GM18526 (cell line): ENCODE results near the gene PHKB.

ENCODE experiments used
- POLR2A ChIP-seq: IDR thresholded peaks from 3 replicates; pipeline ENCODE4 v1.6.1; 2011; ENCODE audit not compliant: insufficient read length; ENCODE audit errors: extremely low read depth

PHKB gene

DNA sequence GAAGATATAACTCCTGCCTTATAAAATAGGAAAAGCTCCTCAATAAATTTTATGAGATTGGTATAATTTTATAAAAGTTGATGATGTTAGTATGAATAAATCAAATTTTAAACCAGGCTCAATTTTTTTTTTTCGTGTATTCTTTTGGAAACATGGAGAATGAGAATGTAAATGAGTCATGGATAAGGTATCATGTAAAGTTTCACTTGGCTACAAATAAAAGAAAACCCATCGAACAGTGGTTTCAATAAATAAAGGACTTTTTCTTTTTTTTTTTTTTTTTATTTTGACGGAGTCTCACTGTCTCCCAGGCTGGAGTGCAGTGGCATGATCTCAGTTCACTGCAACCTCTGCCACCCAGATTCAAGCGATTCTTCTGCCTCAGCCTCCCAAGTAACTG lies 67.3 kb downstream of the PHKB start:
- no peak for TF ChIP-seq POLR2A

DNA sequence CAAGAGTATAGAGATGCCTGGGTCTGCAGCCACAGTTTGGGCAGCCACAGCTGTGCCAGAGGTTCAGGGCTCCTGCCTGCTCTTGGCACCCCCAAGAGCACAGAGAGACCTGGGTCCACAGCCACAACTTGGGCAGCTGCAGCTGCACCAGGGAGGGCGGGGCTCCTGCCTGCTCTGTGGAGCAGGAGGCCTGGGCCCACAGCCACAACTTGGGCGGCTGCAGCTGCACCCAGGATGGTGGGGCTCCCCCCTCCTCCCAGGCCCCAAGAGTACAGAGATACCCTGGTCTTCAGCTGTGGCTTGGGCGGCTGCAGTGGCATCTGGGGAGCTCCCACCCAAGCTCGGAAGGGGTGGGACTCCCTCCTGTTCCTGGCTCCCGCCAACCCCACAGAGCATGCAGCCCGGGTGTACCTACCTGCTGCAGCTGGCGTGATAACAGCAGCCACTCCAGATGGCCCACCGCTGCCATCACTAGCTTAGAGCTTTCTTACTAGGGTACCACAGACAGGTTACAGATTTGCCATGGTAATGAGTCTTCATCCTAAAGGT lies 72.7 kb downstream of the PHKB start:
- no peak for TF ChIP-seq POLR2A

DNA sequence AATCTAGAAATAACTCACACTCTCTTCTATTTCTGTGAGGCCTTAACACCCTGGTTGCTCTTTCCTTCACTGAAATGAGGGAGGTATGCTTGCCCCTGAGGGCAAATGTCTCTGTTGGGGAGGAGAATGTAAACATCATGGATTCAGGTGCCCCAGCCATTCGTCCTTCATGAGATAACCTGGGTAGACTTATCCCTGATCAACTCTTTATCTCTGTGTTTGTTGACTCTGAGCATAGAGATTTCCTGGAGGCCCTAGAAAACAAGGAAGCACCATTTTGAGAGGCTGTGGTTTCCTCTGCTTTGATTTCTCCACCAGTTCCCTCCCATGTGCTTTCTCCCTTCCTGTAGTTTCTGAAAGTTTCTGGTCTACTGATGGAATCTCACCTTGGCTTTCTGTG lies 77.3 kb downstream of the PHKB start:
- TF ChIP-seq POLR2A, result no peak

DNA sequence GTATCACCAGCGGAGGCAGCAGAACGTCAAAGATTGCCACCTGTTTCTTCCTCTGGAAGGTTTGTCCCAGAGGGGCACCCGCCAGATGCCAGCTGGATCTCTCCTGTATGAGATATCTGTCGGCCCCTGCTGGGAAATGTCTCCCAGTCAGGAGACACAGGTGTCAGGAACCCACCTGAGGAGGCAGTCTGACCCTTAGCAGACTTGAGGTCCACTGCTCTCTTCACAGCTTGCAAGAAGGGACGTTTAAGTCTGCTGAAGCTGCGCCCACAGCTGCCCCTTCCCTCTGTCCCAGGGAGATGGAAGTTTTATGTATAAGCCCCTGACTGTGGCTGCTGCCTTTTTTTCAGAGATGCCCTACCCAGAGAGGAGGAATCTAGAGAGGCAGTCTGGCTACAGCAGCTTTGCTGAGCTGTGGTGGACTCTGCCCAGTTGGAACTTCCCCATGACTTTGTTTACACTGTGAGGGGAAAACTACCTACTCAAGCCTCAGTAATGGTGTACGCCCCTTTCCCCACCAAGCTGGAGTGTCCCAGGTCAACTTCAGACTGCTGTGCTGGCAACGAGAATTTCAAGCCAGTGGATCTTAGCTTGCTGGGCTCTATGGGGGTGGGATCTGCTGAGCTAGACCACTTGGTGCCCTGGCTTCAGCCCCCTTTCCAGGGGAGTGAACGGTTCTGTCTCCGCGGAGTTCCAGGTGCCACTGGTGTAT lies 92.9 kb downstream of the PHKB start:
- TF ChIP-seq POLR2A, result no peak

DNA sequence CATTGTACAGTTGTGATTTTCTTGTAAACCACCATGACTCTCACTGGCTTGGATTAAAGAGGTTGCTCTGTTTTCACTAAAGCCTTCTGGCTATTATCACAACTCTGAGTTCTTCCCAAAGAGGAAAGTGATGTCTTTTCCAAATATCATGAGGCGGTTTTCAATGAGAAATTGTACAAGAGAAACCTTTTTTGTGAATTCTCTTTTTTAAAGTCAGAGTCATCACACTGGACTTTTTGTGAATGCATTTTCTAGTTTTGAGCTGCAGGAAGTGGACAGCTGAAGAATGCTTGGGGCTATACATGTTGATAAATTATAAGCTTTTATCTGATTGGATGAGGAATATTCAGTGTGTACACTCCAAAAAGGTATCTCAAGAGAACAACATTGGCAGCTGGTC lies 100.2 kb downstream of the PHKB start:
- no peak for TF ChIP-seq POLR2A

DNA sequence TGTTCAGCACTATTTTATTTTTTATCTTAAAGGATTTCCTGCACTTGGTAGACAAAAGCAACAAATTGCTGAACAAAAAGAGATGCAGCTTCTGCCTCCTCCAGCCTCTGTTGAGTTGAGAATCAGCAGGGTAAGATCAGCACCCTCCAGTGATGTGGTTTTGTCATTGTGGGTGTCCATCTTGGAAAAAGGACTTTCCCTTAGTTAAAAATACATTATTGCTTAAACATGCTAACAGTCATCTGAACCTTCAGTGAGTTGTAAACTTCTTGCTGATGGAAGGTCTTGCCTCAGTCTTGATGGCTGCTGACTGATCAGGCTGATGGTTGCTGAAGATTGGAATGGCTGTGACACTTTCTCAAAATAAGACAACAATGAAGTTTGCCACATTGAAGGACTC lies 101.2 kb downstream of the PHKB start:
- no peak for TF ChIP-seq POLR2A

DNA sequence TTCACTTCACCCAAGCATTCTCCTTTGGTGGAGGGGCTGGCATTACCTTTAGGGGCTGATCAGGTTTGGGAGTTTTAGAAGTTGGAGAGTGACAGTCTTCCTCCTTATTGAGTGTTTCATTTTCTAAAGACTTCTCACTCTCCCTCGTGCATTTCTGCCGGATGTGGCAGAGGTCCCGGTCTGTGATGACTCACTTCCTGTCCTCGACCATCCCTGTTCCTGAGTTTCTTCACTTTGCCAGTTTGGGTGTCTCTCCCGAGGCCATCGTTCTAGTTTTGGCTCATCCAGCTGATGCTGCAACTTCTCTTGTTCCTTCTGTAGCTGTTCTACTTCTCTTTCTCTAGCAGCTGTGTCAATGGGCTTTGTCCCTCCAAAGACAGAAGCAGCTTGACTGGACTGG lies 104.3 kb downstream of the PHKB start:
- no peak for TF ChIP-seq POLR2A

DNA sequence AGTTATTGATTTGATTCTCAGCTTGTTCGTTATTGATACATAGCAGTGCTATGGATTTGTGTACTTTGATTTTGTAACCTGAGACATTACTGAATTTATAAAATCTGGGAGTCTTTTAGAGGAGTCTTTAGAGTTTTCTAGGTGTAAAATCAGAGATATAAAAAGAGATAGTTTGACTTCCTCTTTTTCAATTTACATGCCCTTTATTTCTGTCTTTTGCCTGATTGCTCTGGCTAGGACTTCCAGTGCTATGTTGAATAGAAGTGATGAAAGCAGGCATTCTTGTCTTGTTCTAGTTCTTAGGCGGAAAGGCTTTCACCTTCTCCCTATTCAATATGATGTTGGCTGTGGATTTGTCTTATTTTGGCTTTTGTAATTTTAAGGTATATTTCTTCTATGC lies 106.2 kb downstream of the PHKB start:
- TF ChIP-seq POLR2A, result no peak

DNA sequence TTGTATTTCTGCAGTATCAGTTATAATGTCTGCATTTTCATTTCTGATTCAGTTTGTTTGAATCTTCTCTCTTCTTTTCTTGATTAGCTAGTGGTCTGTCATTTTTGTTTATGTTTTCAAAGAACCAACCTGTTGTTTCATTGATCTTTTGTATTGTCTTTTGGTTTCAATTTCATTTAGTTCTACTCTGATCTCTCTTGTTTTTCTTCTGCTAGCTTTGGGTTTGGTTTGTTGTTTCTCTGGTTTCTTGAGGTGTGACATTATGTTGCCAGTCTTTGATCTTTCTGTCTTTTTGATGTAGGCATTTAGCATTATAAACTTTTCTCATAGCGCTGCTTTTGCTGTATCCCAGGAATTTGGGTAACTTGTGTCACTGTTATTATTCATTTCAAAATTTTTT lies 107.2 kb downstream of the PHKB start:
- TF ChIP-seq POLR2A, result no peak

DNA sequence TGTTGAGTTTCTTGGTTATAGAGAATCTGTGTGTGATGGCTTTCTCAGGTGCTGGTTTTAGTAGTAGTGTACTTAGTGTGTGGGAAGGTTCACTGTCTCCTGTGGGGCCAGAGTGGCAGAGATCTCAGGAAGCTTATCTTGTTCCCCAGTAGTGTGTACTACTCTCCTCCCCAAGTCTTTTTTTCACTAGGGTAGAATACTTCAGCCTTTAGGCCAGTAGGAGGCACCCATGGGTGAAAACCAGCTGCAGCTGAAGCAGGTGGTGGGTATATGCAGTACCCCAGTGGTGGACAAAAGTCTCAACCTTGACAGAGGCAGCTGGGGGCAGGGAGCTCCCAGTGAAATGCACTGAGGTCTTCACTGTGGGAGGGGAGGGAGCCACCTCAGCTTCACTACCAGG lies 109.9 kb downstream of the PHKB start:
- TF ChIP-seq POLR2A, result no peak

DNA sequence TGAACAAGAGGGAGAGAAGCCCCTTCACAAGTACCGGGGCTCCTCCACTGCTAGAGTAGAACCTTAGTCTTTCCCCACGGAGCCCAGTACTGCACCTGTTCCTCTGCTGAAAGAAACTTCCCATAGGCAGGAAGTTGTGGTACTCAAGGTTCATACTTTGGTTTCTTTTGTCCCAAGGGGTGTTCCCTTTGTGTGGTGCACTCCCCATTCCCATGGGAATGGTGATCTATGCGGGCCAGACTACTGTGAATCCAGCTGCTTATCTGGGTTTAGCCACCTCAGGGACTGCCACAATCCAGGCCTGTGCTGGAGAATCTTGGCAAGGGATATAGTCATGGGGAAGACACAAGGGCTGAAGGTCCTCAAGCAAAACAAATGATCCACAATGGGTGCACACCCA lies 110.6 kb downstream of the PHKB start:
- TF ChIP-seq POLR2A, result no peak

DNA sequence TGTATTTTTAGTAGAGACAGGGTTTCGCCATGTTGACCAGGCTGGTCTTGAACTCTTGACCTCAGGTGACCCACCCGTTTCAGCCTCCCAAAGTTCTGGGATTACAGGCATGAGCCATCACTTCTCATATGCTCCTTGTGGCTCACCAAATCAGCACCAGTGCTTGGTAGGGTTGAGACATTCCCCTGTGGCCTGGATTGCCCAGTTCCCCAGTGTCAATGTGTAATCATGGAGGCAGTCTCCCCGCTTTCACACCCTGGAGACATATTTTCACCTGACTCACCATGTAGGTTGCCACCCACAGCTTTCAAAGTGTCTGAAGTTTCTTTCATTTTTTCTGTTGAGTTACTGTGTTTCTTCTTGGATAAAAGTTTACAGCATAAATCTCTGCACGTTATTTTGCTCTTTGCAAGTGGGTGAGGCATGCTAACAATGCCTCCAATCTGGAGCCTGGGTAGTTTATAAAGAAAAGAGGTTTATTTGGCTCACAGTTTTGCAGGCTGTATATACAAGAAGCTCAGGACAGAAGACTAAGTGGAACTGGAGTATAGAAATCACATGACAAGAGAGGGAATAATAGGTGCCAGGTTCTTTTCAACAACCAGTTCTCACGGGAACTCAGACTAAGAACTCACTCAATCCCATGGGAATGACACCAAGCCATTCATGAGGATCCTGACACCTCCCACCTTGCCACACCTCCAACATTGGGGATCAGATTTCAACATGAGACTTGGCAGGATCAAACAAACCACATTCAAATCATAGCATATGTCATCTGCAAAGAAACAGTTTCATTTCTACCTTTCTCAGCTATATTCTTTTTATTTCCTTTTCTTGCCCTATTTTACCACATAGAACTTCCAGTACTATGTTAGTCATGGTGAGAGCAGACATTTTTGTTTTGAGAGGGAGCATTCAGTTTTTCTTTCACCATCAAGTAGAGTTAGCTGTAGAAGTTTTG lies 113.2 kb downstream of the PHKB start:
- TF ChIP-seq POLR2A, result no peak

DNA sequence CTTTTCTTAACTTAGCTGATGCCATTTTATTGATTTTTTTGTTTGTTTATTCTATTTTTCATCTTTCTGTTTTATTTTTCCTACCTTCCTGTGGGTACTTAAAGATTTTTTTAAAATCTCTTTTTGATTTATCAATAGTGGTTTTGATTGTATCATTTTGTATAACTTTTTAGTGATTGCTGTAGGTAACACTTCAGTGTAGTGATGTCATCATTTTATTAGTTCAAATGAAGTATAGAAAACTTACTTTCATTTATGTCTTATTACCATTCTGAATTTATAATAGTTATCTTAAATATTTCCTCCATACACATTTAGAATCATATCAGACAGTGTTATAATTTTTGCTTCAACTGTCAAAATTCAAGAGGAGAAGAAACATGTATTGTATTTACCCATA lies 115.9 kb downstream of the PHKB start:
- no peak for TF ChIP-seq POLR2A

DNA sequence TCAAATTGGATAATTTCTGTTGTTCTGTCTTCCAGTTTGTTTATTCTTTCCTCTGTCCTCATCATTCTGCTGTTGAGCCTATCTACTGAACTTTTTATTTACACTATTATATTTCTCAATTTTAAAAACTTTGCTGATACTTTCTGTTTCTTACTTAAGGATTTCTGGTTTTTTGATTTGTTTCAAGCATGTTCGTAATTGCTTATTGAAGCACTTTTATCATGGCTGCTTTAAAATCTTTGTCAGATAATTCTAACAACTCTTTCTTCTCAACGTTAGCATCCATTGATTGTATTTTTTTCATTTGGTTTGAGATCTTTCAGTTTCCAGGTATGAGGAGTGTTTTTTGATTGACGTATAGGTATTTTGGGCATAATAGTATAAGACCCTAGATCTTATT lies 116.9 kb downstream of the PHKB start:
- TF ChIP-seq POLR2A, result no peak

DNA sequence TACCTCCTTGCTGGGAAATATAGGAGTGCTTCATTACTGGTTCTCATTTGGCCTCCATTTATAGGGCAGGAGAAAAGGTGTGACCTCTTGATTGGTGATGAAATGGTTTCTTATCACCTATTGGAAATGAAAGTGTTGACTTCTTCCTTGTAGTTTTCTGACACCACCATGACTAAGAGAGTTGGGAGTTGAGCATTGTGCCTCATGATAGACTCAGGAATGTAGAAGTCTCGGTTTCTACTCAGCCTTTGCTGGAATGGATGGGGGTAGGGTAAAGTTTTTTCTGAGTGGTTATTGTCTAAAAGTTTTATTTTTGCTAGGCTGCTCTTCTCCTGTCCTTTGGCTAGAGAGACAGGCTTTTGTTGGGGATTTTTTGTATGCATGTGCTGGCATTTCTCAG lies 117.4 kb downstream of the PHKB start:
- TF ChIP-seq POLR2A, result no peak

DNA sequence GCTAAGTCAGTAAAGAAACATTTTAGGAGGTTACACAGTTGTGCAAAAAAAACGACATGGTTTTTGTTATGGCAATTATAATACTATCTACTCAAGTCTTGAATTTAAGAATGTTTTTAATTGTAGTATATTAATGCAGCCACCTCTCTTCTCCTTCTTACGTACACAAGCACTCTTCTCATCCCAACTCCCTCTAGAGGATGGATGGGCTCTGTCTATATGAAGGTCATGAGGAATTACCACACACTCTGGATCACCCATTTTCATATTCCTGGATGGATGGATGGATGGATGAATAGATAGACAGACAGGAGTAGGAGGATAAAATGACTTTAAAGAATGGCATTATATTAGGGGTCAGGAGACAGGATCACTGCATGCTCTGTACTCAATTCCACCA lies 120.0 kb downstream of the PHKB start:
- no peak for TF ChIP-seq POLR2A
